ENCODE results near the gene KIR3DL2.
"Not testable (repeated sequence)": the region's sequence is repeated elsewhere in the genome, so short reads cannot be mapped to it uniquely, and the experiment has no call there.

Gene KIR3DL2

GRCh38 chr19:54871696-54872095 lies 21.5 kb downstream of the KIR3DL2 start:
- DNase-seq (ENCODE audit: low read depth) = no peak

GRCh38 chr19:54873990-54874389 lies 23.7 kb downstream of the KIR3DL2 start, which contains the start of gene FCAR:
Gene FCAR, plus strand, starts transcription at chr19:54874235. Its CDS starts 55 bp downstream, at chr19:54874290.
- no peak for DNase-seq (ENCODE audit: low read depth)

- DNase-seq (ENCODE audit: low read depth) = no peak
Observed at GRCh38 chr19:54875506-54875905, 25.3 kb downstream of the KIR3DL2 start.

GRCh38 chr19:54877471-54877870 lies 27.2 kb downstream of the KIR3DL2 start:
- no peak for DNase-seq (ENCODE audit: low read depth)

GRCh38 chr19:54881884-54882283 lies 31.6 kb downstream of the KIR3DL2 start:
- no peak for DNase-seq (ENCODE audit: low read depth)

- DNase-seq (ENCODE audit: low read depth) = no peak
Observed at GRCh38 chr19:54882758-54883157, 32.5 kb downstream of the KIR3DL2 start.

GRCh38 chr19:54883228-54883627 lies 33.0 kb downstream of the KIR3DL2 start:
- DNase-seq (ENCODE audit: low read depth) = no peak

- no peak for DNase-seq (ENCODE audit: low read depth)
Observed at GRCh38 chr19:54888239-54888638, 38.0 kb downstream of the KIR3DL2 start.

GRCh38 chr19:54889566-54889965 lies 39.3 kb downstream of the KIR3DL2 start:
- no peak for DNase-seq (ENCODE audit: low read depth)

- no peak for DNase-seq (ENCODE audit: low read depth)
Observed at GRCh38 chr19:54893406-54893805, 43.2 kb downstream of the KIR3DL2 start.

GRCh38 chr19:54894106-54894505 lies 43.9 kb downstream of the KIR3DL2 start:
- not testable (repeated sequence) for DNase-seq (ENCODE audit: low read depth)

GRCh38 chr19:54896036-54896435 lies 45.8 kb downstream of the KIR3DL2 start:
- no peak for DNase-seq (ENCODE audit: low read depth)

GRCh38 chr19:54898685-54899084 lies 48.4 kb downstream of the KIR3DL2 start:
- not testable (repeated sequence) for DNase-seq (ENCODE audit: low read depth)

- DNase-seq (ENCODE audit: low read depth) = not testable (repeated sequence)
Observed at GRCh38 chr19:54899646-54900045, 49.4 kb downstream of the KIR3DL2 start.

- DNase-seq (ENCODE audit: low read depth) = not testable (repeated sequence)
Observed at GRCh38 chr19:54901153-54901552, 50.9 kb downstream of the KIR3DL2 start.

- DNase-seq (ENCODE audit: low read depth) = no peak
Observed at GRCh38 chr19:54902061-54902460, 51.8 kb downstream of the KIR3DL2 start.

- DNase-seq (ENCODE audit: low read depth) = no peak
Observed at GRCh38 chr19:54903303-54903702, 53.1 kb downstream of the KIR3DL2 start.

GRCh38 chr19:54904261-54904660 lies 54.0 kb downstream of the KIR3DL2 start:
- not testable (repeated sequence) for DNase-seq (ENCODE audit: low read depth)

GRCh38 chr19:54905421-54905802 lies 55.2 kb downstream of the KIR3DL2 start:
- no peak for DNase-seq (ENCODE audit: low read depth)

GRCh38 chr19:54905803-54906511 lies 55.7 kb downstream of the KIR3DL2 start, which contains the start of gene NCR1:
Gene NCR1, plus strand, starts transcription at chr19:54906148. Its CDS starts 40 bp downstream, at chr19:54906188.
- no peak for DNase-seq (ENCODE audit: low read depth)

- DNase-seq (ENCODE audit: low read depth) = no peak
Observed at GRCh38 chr19:54906819-54907218, 56.6 kb downstream of the KIR3DL2 start.

GRCh38 chr19:54907899-54908298 lies 57.7 kb downstream of the KIR3DL2 start:
- not testable (repeated sequence) for DNase-seq (ENCODE audit: low read depth)
